SU-DHL-6 (cell line): ENCODE results near the gene PMEL.
"Not testable (repeated sequence)": the region's sequence is repeated elsewhere in the genome, so short reads cannot be mapped to it uniquely, and the experiment has no call there.

Experiments used
- H2AFZ ChIP-seq: fragments of 200-600 bp; sonication (generic); 2 replicates; pipeline ENCODE4 v1.6.1; 2014; ENCODE audit warnings: low read depth, mild to moderate bottlenecking, moderate library complexity, mixed read lengths, antibody characterized with exemption, low read length; ENCODE audit not compliant: severe bottlenecking
- H3F3A ChIP-seq: fragments of 200-600 bp; shearing (Covaris generic); 2 replicates; pipeline ENCODE4 v1.6.0; 2016; ENCODE audit warnings: antibody characterized with exemption, mild to moderate bottlenecking; ENCODE audit not compliant: insufficient read depth
- H3K27ac ChIP-seq: fragments of 200-600 bp; sonication (generic); 2 replicates; pipeline ENCODE4 v1.5.1; 2016; ENCODE audit warnings: low read depth, mild to moderate bottlenecking, low read length, moderate library complexity, mixed read lengths
- H3K27me3 ChIP-seq: fragments of 200-600 bp; sonication (generic), shearing (Covaris generic); 2 replicates; pipeline ENCODE4 v1.6.0; 2014; ENCODE audit warnings: mild to moderate bottlenecking, low read length
- H3K36me3 ChIP-seq: fragments of 200-600 bp; sonication (generic); 2 replicates; pipeline ENCODE4 v1.6.1; 2014; ENCODE audit warnings: mild to moderate bottlenecking, low read length, mixed read lengths
- H3K4me2 ChIP-seq: fragments of 300-600, 200-600 bp; shearing (Covaris generic), sonication (generic); 2 replicates; pipeline ENCODE4 v1.6.0; 2014; ENCODE audit warnings: low read length, low read depth, mild to moderate bottlenecking; ENCODE audit not compliant: poor library complexity, severe bottlenecking
- H3K4me3 ChIP-seq: fragments of 200-600 bp; sonication (generic); 2 replicates; pipeline ENCODE4 v1.5.1; 2014; ENCODE audit warnings: antibody characterized with exemption, low read length, mild to moderate bottlenecking, mixed read lengths; ENCODE audit not compliant: insufficient read depth, poor library complexity, severe bottlenecking
- H3K79me2 ChIP-seq: fragments of 200-600 bp; sonication (generic); 2 replicates; pipeline ENCODE4 v1.6.1; 2014; ENCODE audit warnings: mild to moderate bottlenecking, low read length, moderate library complexity; ENCODE audit not compliant: insufficient read depth
- H3K9ac ChIP-seq: fragments of 200-600 bp; sonication (generic); 2 replicates; pipeline ENCODE4 v1.7.0; 2014; ENCODE audit warnings: mild to moderate bottlenecking, low read length
- H3K9me2 ChIP-seq: fragments of 200-600 bp; sonication (generic); replicated peaks from 2 replicates; pipeline ENCODE4 v1.6.1; 2014; ENCODE audit warnings: low read length; ENCODE audit not compliant: insufficient read depth
- H3K9me3 ChIP-seq: fragments of 200-600 bp; sonication (generic); 2 replicates; pipeline ENCODE4 v1.6.1; 2014; ENCODE audit warnings: low read length, mixed read lengths; ENCODE audit not compliant: insufficient read depth
- H4K20me1 ChIP-seq: fragments of 200-600 bp; sonication (generic); 2 replicates; pipeline ENCODE4 v1.6.1; 2014; ENCODE audit warnings: low read depth, mild to moderate bottlenecking, antibody characterized with exemption, low read length, moderate library complexity, mixed read lengths
- CTCF ChIP-seq: fragments of 200-600 bp; sonication (generic); IDR thresholded peaks from one replicate; pipeline ENCODE4 v1.5.1; 2017; ENCODE audit warnings: antibody characterized with exemption, mild to moderate bottlenecking, low read length, moderate library complexity; ENCODE audit not compliant: insufficient read depth, poor library complexity, severe bottlenecking
- EZH2phosphoT487 ChIP-seq: fragments of 200-600 bp; sonication (generic), shearing (Covaris generic); conservative IDR thresholded peaks from 2 replicates; pipeline ENCODE4 v1.6.1; 2018; ENCODE audit warnings: mild to moderate bottlenecking, antibody characterized with exemption, low read length, moderate library complexity, mixed read lengths

PMEL gene

GRCh38 chr12:55925870-55926737 is 39.7 kb downstream of the PMEL start:
- Histone ChIP-seq H4K20me1 (peaks cover 6% of the 10 kb centered on the region; the same call in 1 of the 2 replicates), H3K9me2 (no peaks in the 10 kb centered on the region), H3K9ac (peak overlapping the region; percentile 91), H3K9me3 (no peaks in the 10 kb centered on the region), H3F3A (peaks cover 58% of the 10 kb centered on the region), H3K4me2 (peak overlapping the region; percentile 86), H3K79me2 (peaks cover 61% of the 10 kb centered on the region), H3K27me3 (no peaks in the 10 kb centered on the region), H3K36me3 (peaks cover 5% of the 10 kb centered on the region; the same call in 1 of the 2 replicates), H2AFZ (peak overlapping the region; percentile 37), H3K27ac (peak overlapping the region; percentile 100), H3K4me3 (peak overlapping the region; percentile 92)
- TF ChIP-seq EZH2phosphoT487, result no peak
- TF ChIP-seq CTCF, result no peak

DNA sequence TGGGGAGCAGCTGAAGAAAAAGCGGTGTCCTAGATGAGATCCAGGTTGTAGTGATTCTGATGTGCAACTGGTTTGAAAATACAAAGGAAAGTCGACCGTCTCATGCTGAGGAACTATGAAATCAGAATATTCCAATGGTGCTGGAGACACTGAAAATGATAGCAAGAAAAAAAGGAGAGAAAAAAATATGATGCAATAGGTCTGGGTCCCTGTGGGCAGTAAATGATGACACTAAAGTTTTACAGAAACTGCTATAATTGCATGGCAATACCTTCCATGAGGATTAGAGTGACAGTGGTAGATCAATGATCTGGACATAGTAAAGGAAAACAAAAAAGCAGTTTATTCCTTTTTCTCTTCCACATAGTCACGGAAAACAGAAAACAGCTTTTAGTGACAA is 40.5 kb downstream of the PMEL start:
- Histone ChIP-seq H3K9ac (peak overlapping the region; percentile 91), H4K20me1 (peaks cover 6% of the 10 kb centered on the region; the same call in 1 of the 2 replicates), H3F3A (peaks cover 51% of the 10 kb centered on the region), H3K36me3 (peaks cover 9% of the 10 kb centered on the region; the same call in 1 of the 2 replicates), H3K9me3 (no peaks in the 10 kb centered on the region), H3K27me3 (no peaks in the 10 kb centered on the region), H3K27ac (peak overlapping the region; percentile 100), H2AFZ (no peak overlapping the region), H3K4me3 (peak overlapping the region; percentile 92), H3K9me2 (no peaks in the 10 kb centered on the region), H3K79me2 (peaks cover 68% of the 10 kb centered on the region), H3K4me2 (peak overlapping the region; percentile 86)
- no peak for TF ChIP-seq CTCF
- TF ChIP-seq EZH2phosphoT487, result no peak

- H3K9me2 ChIP-seq, H3K36me3 ChIP-seq, H3K4me2 ChIP-seq, H2AFZ ChIP-seq, H4K20me1 ChIP-seq, H3K9ac ChIP-seq, H3K9me3 ChIP-seq, H3K4me3 ChIP-seq, H3K27me3 ChIP-seq, H3K27ac ChIP-seq: not testable (repeated sequence)
- H3K79me2 ChIP-seq, result peaks cover 85% of the 10 kb centered on the region
- peaks cover 34% of the 10 kb centered on the region for H3F3A ChIP-seq
Observed at GRCh38 chr12:55923648-55924047, 42.2 kb downstream of the PMEL start.

- Histone ChIP-seq H3K9ac (no peak overlapping the region), H3F3A (peaks cover 18% of the 10 kb centered on the region), H3K9me3 (no peaks in the 10 kb centered on the region), H4K20me1 (peaks cover 6% of the 10 kb centered on the region; the same call in 1 of the 2 replicates), H3K36me3 (peaks cover 9% of the 10 kb centered on the region; the same call in 1 of the 2 replicates), H3K27me3 (no peaks in the 10 kb centered on the region), H3K4me3 (no peak overlapping the region), H3K27ac (no peak overlapping the region), H3K9me2 (no peaks in the 10 kb centered on the region), H3K79me2 (peaks cover 96% of the 10 kb centered on the region), H2AFZ (no peak overlapping the region), H3K4me2 (no peak overlapping the region)
- TF ChIP-seq EZH2phosphoT487 (no peak), CTCF (no peak)
Observed at GRCh38 chr12:55922126-55922525, 43.7 kb downstream of the PMEL start.

GRCh38 chr12:55919032-55919431 is 46.8 kb downstream of the PMEL start:
- not testable (repeated sequence) for H3K9me2 ChIP-seq, H3K9ac ChIP-seq, H3K9me3 ChIP-seq, H2AFZ ChIP-seq, H3K27ac ChIP-seq, H3K4me2 ChIP-seq, H3K27me3 ChIP-seq, H3K4me3 ChIP-seq, H4K20me1 ChIP-seq, H3F3A ChIP-seq
- Histone ChIP-seq H3K36me3 (peaks cover 11% of the 10 kb centered on the region; the same call in 1 of the 2 replicates), H3K79me2 (peaks cover 96% of the 10 kb centered on the region)
